Ovary (tissue), 3 donors: Measurements from ENCODE around the gene XPO1.

Source experiments
- CTCF ChIP-seq, 3 donors: fragments of 450-650 bp in 2 of 3; fragments of 200-600 bp in 1 of 3; IDR thresholded peaks; one replicate each; pipeline versions ENCODE4 v1.5.1 to v1.8.0; 2016 to 2022; ENCODE audit warnings: antibody characterized with exemption in 3 of 3, mild to moderate bottlenecking in 1 of 3
- EP300 ChIP-seq: sonication (generic); formaldehyde crosslinking; IDR thresholded peaks from one replicate; pipeline ENCODE4 v1.6.1; 2017; ENCODE audit warnings: antibody characterized with exemption
- POLR2A ChIP-seq: fragments of 450-650 bp; IDR thresholded peaks from one replicate; pipeline ENCODE4 v1.6.1; 2017; ENCODE audit warnings: antibody characterized with exemption, mild to moderate bottlenecking, moderate library complexity
- donor health status: DM: no; HTN: no; CAD: no.

- TF ChIP-seq POLR2A (no peak), CTCF (IDR thresholded peaks at IDR 0.05) (no peak), EP300 (no peak)
Observed at GRCh38 chr2:61530749-61531148, 7.4 kb downstream of the XPO1 start.
